Fibroblast of lung (primary cell): ENCODE measurements around the gene COL18A1. TPM values are rescaled to one million over a fixed set of nuclear protein-coding genes. Genes with fewer than 3 reads are reported as not detected.

Experiments
- DNase-seq, 2 donors: peaks; one replicate each; pipeline versions ENCODE4 v3.0.0 to v3.0.0-alpha.2; 2010; ENCODE audit warnings: low read depth in 2 of 2
- H2AFZ ChIP-seq: 2 replicates; pipeline ENCODE4 v1.5.1; 2012; ENCODE audit warnings: low read length, control low read depth, inconsistent platforms
- H3K27ac ChIP-seq: 2 replicates; pipeline ENCODE4 v1.5.1; 2011; ENCODE audit warnings: low read length, control low read depth; ENCODE audit not compliant: insufficient read depth
- H3K27me3 ChIP-seq: 2 replicates; pipeline ENCODE4 v1.5.1; 2011; ENCODE audit warnings: mild to moderate bottlenecking, low read length; ENCODE audit not compliant: control insufficient read depth, insufficient read depth
- H3K36me3 ChIP-seq: 2 replicates; pipeline ENCODE4 v1.5.1; 2011; ENCODE audit warnings: low read length; ENCODE audit not compliant: control insufficient read depth, insufficient read depth
- H3K4me1 ChIP-seq: 2 replicates; pipeline ENCODE4 v1.5.1; 2011; ENCODE audit warnings: low read length; ENCODE audit not compliant: control insufficient read depth, insufficient read depth; ENCODE audit errors: extremely low read depth
- H3K4me2 ChIP-seq: 2 replicates; pipeline ENCODE4 v1.5.1; 2011; ENCODE audit warnings: low read length, control low read depth; ENCODE audit not compliant: insufficient read depth; ENCODE audit errors: extremely low read depth
- H3K4me3 ChIP-seq, 4 experiments: fragments of 200-600 bp in 1 of 4; sonication (generic) in 1 of 4; replicated peaks in 1 of 4; 2 replicates each; pipeline ENCODE4 v1.5.1; 2011 to 2016; ENCODE audit warnings: low read length in 4 of 4, low read depth in 3 of 4, mild to moderate bottlenecking in 3 of 4, control low read depth in 2 of 4, inconsistent platforms in 1 of 4, mixed read lengths in 1 of 4; ENCODE audit not compliant: insufficient read depth in 1 of 4; ENCODE audit errors: control extremely low read depth in 1 of 4
- H3K79me2 ChIP-seq: 2 replicates; pipeline ENCODE4 v1.5.1; 2012; ENCODE audit warnings: mild to moderate bottlenecking, low read length, inconsistent platforms; ENCODE audit not compliant: control insufficient read depth, insufficient read depth
- H3K9ac ChIP-seq: 2 replicates; pipeline ENCODE4 v1.5.1; 2011; ENCODE audit warnings: mild to moderate bottlenecking, low read length, control low read depth; ENCODE audit not compliant: insufficient read depth
- H3K9me3 ChIP-seq: 2 replicates; pipeline ENCODE4 v1.5.1; 2012; ENCODE audit warnings: low read depth, low read length; ENCODE audit not compliant: control insufficient read depth, insufficient read depth
- H4K20me1 ChIP-seq: 2 replicates; pipeline ENCODE4 v1.5.1; 2011; ENCODE audit warnings: low read length; ENCODE audit not compliant: control insufficient read depth, insufficient read depth; ENCODE audit errors: extremely low read depth
- CTCF ChIP-seq, 2 donors: IDR thresholded peaks in 1 of 2; conservative IDR thresholded peaks in 1 of 2; 1 replicate in 1 of 2; 2 replicates in 1 of 2; pipeline ENCODE4 v1.5.1; 2011 to 2012; ENCODE audit warnings: low read length in 2 of 2, control low read depth in 1 of 2, inconsistent platforms in 1 of 2, low read depth in 1 of 2, mild to moderate bottlenecking in 1 of 2
- EZH2 ChIP-seq: IDR thresholded peaks from 2 replicates; pipeline ENCODE4 v1.5.1; 2012; ENCODE audit warnings: low read length, control low read depth, mild to moderate bottlenecking; ENCODE audit errors: missing control alignments
- polyA plus RNA-seq, 2 donors: library from polyadenylated mRNA; depleted of rRNA in 1 of 2; stranded (reverse) in 1 of 2; unstranded in 1 of 2; fragments of >200 nt; gene quantifications; 2 replicates each; pipeline ENCODE4 v1.2.1, GENCODE V29; 2011 to 2012; ENCODE audit warnings: missing spikeins in 1 of 2
- total RNA-seq: library from RNA; depleted of rRNA; stranded (reverse); fragments of >200 nt; gene quantifications from 2 replicates; pipeline ENCODE4 v1.2.1, GENCODE V29; 2014

The COL18A1 gene
- total and polyA plus RNA-seq, 2 donors (not counting 1 experiment from before 2014, with no cell fraction given): 24.3 to 38.8 TPM

- TF ChIP-seq CTCF (conservative IDR thresholded peaks at IDR 0.05 in 1 of 2, IDR thresholded peaks at IDR 0.05 in 1 of 2; ENCODE audit: low read depth in 1 of 2, low read length in 2 of 2) (no peak), EZH2 (no peak)
- Histone ChIP-seq H3K27me3 (no peaks in the 10 kb centered on the region), H3K27ac (no peak overlapping the region), H3K4me1 (no peaks in the 10 kb centered on the region), H3K9me3 (no peaks in the 10 kb centered on the region), H3K79me2 (no peaks in the 10 kb centered on the region), H2AFZ (no peak overlapping the region), H3K4me2 (no peak overlapping the region), H3K9ac (no peak overlapping the region), H3K36me3 (peaks cover 8% of the 10 kb centered on the region), H4K20me1 (no peaks in the 10 kb centered on the region), H3K4me3 (no peak overlapping the region)
- no peak for DNase-seq
These were observed 91.4 kb downstream of the COL18A1 start for GRCh38 chr21:45496151-45496967.

DNA sequence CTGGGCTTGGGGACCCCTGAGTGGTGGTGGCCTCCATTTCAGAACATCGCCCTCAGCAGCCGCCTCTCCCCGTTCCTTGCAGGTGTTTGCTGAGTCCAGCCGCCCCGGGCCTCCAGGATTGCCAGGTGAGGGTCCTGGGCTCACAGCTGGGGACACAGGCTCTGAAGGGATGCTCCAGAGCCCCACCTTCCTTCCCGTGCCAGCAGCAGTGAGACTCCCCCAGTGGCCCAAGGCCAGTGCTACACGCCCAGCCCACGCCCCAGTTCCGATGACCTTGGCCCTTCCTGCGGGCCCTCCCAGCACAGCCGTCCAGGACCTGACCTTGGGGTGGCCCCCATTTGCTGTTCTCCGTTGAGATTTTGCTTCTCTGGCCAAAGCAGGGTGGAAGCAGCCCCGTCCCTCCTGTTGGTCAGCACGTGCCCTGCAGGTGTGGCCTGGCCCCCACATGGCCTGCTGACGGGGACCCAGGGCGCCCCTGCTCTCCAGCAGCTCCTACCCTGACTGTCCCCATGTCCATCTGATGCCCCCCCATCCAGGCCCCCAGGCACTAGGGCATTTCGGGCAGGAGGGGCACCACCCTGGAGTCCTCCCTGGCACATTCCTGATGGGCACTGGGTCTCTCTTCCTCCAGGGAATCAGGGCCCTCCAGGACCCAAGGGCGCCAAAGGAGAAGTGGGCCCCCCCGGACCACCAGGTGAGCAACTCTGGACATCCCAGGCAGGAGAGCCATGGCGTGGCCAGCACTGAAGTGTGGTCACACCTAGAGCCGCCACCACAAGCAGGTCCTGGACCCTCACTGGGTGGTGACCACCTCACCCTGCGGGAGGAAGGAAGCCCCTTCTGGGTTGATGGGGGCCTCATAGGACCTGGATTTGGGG, 92.2 kb downstream of the COL18A1 start:
- H3K36me3 ChIP-seq: peaks cover 8% of the 10 kb centered on the region
- no peak overlapping the region for H3K4me2 ChIP-seq
- no peak for DNase-seq
- H3K9ac ChIP-seq: no peak overlapping the region
- no peaks in the 10 kb centered on the region for H3K79me2 ChIP-seq
- no peaks in the 10 kb centered on the region for H4K20me1 ChIP-seq
- TF ChIP-seq CTCF (conservative IDR thresholded peaks at IDR 0.05 in 1 of 2, IDR thresholded peaks at IDR 0.05 in 1 of 2; ENCODE audit: low read depth in 1 of 2, low read length in 2 of 2) (no peak), EZH2 (no peak)
- no peaks in the 10 kb centered on the region for H3K4me1 ChIP-seq
- no peak overlapping the region for H3K27ac ChIP-seq
- H3K4me3 ChIP-seq: no peak overlapping the region
- no peaks in the 10 kb centered on the region for H3K27me3 ChIP-seq
- no peak overlapping the region for H2AFZ ChIP-seq
- no peaks in the 10 kb centered on the region for H3K9me3 ChIP-seq

DNA sequence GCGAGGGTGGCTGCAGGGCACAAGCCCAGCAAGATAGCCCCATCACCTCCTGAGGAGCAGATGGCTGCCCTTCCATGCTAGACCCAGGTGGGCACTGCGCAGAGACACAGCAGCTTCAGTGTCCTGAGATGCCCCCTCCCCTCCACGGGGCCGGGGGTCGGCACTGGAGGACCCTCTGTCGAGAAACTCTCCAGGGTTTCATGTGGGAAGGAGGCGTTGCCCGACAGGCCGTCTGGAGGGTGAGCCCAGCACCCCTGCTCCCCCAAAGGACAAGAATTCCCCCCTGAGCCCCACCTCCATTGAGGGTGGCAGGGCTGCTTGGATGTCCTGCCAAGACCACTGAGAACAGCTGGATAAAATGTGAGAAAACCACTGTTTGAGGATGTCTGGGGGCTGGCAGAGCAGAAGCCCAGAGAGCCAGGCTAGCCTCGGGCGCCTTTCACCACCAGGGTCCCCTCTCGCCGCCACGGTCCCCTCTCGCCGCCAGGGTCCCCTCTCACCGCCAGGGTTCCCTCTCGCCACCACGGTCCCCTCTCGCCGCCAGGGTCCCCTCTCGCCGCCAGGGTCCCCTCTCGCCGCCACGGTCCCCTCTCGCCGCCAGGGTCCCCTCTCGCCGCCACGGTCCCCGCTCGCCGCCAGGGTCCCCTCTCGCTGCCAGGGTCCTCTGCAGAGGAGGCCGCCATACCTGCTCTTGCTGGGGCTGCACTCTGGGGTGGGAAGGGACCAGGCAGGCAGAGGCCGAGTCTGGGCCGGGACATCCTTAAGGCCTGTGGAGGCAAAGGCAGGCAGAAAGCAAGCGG, 93.1 kb downstream of the COL18A1 start:
- Histone ChIP-seq H2AFZ (no peak overlapping the region), H3K4me3 (no peak overlapping the region), H4K20me1 (no peaks in the 10 kb centered on the region), H3K9ac (no peak overlapping the region), H3K4me1 (no peaks in the 10 kb centered on the region), H3K27me3 (no peaks in the 10 kb centered on the region), H3K36me3 (peaks cover 8% of the 10 kb centered on the region), H3K27ac (no peak overlapping the region), H3K9me3 (no peaks in the 10 kb centered on the region), H3K79me2 (no peaks in the 10 kb centered on the region), H3K4me2 (no peak overlapping the region)
- TF ChIP-seq EZH2: no peak
- TF ChIP-seq CTCF (conservative IDR thresholded peaks at IDR 0.05 in 1 of 2, IDR thresholded peaks at IDR 0.05 in 1 of 2; ENCODE audit: low read depth in 1 of 2, low read length in 2 of 2): no peak
- no peak for DNase-seq
